ENCODE results near the gene PSRC1.

DNA sequence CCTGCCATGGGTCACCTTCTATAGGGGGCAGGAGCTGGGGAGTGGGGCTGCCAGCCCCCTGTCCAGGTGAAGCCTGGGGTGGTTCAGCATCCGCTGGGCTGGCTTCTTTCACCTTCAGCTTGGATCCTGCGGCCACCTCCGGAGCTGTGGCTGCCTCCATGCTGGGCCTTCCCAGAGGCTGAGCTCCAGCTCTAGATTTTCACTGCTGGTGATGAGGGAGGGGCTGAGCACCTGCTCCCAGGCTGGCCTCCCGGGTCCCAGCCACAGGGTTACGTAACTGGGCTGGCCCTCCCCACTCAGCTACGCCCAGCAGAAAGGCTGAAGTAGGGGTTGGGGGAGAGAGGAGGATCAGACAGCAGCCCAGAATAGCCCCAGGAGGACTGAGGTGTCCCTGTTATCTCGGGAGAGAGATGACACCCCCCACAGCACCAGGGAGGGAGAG is 23.9 kb upstream of the PSRC1 start, which contains the start of gene MYBPHL:
- TF ChIP-seq POLR2A (IDR thresholded peaks at IDR 0.05; ENCODE audit: low read depth) = no peak
- TF ChIP-seq, protein P1, sequence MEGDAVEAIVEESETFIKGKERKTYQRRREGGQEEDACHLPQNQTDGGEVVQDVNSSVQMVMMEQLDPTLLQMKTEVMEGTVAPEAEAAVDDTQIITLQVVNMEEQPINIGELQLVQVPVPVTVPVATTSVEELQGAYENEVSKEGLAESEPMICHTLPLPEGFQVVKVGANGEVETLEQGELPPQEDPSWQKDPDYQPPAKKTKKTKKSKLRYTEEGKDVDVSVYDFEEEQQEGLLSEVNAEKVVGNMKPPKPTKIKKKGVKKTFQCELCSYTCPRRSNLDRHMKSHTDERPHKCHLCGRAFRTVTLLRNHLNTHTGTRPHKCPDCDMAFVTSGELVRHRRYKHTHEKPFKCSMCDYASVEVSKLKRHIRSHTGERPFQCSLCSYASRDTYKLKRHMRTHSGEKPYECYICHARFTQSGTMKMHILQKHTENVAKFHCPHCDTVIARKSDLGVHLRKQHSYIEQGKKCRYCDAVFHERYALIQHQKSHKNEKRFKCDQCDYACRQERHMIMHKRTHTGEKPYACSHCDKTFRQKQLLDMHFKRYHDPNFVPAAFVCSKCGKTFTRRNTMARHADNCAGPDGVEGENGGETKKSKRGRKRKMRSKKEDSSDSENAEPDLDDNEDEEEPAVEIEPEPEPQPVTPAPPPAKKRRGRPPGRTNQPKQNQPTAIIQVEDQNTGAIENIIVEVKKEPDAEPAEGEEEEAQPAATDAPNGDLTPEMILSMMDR (IDR thresholded peaks at IDR 0.05) = no peak
